SH-SY5Y (cell line): ENCODE results near the gene POU3F1.

Experiments used
- GATA2 ChIP-seq: IDR thresholded peaks from 2 replicates; pipeline ENCODE4 v1.6.1; 2011; ENCODE audit warnings: mild to moderate bottlenecking, low read depth, low read length
- GATA3 ChIP-seq: IDR thresholded peaks from 2 replicates; pipeline ENCODE4 v1.6.1; 2011; ENCODE audit warnings: low read depth, mild to moderate bottlenecking, low read length, moderate library complexity

POU3F1 gene

DNA sequence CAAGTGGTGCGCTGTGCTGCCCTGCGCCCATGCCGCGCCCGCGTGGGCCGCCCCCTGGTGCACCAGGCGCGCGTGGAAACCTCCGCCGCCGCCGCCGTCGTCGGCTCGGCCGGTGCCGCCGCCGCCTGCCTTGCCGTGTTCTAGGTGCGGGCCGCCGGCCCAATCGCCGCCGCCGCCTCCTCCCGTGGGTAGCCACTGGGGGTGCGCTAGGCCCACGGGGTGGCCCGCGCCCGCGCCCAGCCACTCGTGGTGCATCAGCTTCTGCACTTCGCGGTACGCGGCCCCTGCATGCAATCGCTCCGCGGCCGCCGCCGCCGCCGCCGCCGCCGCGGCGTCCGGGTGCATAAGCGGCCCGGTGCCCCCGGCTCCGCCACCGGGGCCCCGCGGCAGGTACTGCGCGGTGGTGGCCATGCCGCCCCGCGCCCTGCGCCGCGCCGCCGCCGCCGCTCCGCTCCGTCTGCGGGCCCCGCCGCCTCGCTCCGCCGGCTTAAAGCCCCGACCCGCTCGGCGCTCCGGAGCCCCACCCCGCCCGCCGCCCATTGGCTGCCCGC is at the start of gene POU3F1:
Gene POU3F1 (minus strand): TSS at position 461 of the 551 bp plus-strand sequence. CDS start 50 bp downstream, at position 411.
- TF ChIP-seq GATA3, result no peak
- no peak for TF ChIP-seq GATA2

DNA sequence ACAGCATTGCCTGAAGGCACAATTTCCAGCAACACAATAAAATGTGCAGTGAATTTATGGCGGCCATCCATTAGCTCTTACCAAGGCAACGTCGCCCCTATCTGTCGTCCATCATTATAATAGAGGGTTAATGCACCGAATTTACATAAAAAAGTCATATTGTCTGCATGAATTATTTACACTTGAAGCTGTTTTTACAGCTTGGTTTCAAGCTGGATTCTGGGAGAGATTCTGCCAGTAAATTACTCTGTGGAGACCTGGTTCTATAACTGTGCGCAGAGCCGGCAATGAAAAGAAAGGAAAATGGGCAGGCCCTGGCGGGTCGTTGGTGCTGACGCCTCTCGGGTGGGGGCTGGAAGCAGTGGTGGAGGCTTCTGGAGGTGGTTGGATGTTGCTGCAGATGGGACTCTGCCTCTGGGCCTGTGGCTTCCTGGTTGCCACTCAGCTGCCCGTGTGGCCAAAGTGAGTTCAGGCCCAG is 48.9 kb upstream of the POU3F1 start:
- TF ChIP-seq GATA2 (no peak), GATA3 (no peak)

DNA sequence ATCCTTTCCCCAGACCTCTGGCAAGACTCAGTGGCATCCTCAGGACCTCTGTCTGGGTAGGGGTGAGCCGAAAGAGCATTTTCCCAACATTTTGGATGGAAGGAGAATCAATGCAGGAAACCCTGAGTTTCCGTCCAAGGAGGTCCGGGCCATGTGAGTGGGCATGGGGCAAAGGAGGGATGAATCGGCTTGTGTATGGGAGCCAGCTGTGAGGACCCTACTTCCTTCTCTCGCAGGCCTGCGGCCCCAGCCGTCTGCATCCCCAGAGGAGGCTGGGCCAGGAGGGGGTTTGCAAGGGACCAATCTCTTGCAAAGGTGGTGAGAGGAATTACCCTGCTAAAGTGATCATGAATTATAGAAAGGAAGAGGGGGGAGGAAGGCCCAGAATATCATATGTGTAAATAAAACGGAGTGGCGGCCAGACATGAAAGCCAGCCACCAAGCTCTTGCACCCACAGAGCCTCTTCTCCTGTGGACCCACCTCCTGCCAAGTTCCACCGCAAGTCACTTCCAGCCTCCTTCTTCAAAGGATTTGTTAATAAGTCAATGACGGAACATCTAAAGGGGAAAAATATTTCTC is 48.2 kb upstream of the POU3F1 start:
- TF ChIP-seq GATA2 (no peak), GATA3 (no peak)

DNA sequence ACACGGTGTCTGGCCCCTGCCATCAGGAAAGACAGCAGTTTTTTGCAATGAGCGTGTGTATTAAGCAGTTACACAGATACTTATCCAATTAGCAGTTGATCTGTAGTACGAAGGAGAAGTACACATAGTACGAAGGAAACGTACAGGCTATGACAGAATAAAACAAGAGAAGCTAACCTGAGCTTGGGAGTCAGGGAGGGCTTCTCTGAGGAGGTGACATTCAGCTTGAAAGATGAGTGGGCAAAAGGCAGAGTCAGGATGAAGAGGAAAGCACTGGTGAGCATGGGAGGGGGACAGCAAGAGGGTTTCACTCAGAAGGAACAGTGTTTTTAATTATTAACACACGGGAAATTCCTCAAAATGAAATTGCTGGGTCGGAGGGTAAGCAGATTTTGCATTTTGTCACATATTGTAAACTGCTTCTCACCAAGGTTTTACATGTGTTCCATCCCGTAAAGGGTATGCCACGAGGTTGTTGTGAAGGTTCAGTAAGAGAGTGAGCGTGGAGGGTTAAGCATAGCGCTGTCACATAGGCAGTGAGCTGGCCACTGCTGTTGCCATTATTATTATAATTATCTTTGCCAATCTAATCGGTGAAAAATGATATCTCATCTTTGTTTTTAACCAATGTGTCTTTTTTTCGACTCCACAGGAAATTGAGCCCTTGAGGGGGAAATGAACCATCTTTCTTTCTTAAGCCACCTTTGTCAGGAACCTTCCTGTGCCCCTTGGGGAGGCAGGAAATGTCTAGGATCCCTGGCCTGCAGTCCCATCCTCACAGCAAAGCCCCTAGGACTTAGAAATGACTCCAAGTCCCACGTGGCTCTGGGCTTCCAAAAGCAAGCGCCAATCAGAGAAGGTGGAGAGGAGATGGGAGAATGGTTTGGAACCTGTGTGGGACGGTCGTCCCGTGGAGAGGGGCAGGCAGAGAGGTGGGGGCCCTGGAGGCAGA is 47.3 kb upstream of the POU3F1 start:
- no peak for TF ChIP-seq GATA3
- TF ChIP-seq GATA2, result no peak

DNA sequence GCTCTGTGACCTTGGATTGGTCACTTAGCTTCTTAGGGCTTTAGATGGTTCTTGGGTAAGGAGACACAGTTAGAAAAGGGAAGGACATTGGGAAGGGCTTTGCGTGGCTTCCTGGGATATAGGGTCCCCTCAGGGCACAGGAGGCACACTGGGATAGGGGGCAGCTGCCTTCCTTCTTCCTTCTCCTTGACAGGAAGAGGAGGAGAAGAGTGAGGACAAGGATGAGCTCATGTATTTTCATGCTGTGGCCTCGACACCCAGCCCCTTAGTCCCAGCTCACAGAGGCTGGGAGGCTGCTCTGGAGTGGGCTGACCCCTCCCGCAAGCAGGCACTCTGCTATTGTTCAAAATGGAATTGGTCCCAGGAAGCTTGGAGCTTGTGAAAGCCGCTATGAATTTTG is 45.7 kb upstream of the POU3F1 start:
- TF ChIP-seq GATA3 (no peak), GATA2 (no peak)

DNA sequence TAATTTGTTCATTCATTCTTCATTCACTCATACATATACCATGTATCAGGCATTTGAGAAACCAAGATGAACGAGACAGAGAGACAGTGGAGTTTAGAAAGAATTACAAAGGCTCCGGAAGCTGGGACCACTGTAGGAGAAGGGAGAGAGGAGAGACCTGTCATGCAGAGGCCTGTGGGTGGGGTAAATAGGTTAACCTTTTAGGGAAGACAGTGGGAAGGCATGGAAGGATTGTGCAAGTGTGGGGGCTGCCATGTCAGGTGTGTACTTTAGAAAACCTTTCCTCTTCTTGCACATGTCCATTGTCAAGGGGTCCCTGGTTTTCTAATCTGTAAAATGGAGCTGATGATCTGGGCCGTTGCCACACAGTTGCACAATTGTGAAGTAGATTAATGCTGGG is 44.2 kb upstream of the POU3F1 start:
- TF ChIP-seq GATA2 (no peak), GATA3 (no peak)

DNA sequence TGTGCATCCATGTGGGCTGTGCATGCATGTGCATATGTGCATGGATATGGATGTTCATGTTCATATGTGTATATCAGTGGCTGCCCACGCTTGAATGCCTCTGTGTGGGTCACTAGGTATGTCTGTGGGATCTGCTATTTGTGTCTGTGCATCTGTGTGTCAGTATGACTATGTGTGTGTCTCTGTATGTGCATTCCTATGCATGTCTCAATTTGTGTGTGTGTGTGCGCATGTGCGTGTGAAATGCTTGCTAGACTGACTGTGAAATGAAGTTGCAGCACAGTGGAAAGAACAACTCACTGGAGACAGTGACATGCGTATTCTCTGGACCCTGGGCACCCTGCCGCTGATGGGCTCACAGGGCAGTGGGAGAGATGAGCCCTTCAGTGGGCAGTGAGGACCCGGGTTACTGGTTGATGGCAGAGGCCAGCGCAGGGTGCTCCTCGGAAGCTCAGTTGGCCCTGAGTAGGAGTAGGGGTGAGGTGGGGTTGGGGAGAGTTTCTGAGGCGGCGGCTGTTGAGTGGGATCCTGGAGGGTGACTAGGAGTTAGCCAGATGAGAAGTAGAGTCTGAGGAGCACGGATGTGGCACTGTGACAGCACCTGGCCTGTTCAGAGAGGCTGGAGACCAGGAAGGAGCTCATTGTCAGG is 43.2 kb upstream of the POU3F1 start:
- no peak for TF ChIP-seq GATA3
- TF ChIP-seq GATA2, result no peak

DNA sequence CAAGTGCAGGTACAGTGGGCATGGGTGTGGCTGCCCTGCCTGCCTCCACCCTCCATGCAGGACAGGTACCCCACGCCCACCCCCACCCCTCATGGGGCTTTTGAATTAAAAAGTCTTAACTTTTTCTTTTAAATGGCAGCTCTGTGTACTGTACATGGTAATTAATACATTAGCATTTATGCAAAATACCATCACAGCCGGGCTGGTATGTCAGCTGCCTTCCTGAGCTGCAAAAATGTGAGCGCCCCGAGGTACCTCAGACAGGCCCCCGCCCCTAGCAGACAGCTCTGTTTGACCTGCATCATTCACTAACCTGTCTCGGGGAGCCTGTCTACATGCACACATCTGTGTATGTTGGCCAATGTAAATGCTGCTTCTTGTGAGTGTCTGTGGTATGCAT is 42.2 kb upstream of the POU3F1 start:
- TF ChIP-seq GATA2 (no peak), GATA3 (no peak)

DNA sequence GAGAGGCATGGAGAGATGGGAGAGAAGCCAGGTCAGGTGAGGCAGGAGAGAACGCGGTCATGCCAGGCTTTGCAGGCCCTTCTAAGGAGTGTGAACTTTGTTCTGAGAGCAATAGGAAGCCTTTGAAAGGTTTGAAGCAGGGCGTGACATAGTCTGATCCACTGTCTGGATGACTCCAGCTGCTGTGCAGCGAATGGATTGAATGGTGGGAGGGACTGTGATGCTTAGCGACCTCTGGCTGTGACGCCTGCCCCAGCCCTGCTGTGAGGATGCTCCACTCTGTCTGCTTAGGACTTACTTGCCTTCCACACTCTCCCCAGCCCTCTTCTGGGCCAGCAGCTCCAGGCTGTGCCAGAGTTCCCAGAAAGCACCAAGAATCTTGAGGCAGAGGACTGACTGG is 41.8 kb upstream of the POU3F1 start:
- TF ChIP-seq GATA2 (no peak), GATA3 (no peak)

DNA sequence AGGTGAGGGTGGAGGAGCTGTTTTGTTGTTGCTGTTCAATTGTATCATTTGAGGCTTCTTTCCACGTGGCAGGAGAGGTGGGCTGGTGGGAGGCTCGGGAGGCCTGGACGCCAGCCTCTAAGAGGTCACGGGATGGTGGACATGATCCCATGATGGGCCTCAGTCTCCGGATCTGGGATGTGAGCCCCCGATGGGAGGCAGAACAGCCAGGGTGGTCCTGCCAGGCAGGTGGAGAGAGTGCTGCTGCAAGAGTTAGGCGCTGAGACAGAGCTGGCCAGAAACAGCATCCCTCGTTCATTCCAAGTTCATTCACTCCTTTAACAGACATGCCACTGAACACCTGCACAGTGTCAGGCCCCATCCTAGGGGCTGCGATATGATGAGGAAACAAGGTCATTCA is 41.1 kb upstream of the POU3F1 start:
- TF ChIP-seq GATA2 (no peak), GATA3 (no peak)

DNA sequence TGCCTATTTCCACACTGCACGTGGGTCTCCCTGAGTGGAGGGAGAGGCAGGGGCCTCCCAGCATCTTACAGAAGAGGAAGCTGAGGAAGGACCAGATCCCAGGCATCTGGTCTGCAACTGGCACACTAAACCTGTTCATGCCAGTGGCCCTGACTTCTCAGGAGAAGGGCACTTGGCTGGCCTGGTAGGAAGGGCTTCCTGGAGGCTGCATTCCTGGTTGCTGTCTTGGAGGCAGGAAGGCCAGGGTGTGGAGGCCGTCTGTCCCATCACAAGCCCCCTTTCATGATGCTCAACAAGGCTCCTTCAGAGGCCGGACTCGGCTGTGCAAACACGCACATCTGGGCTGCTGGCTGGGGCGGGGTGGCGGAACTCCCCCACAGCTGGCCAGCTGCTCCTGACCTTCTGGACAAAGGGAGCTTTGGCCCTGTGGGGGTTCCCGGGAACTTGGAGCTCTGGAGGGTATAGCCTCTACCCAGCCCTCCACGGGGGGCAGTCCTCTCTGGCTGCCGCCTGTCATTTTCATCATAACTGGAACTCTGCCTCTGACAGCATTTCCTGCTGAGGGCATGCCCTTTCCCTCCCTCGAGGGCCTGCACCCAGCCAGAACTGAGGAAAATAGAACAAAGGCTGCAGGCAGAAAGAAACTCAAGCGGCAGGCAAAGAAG is 39.2 kb upstream of the POU3F1 start:
- TF ChIP-seq GATA3 (no peak), GATA2 (no peak)

DNA sequence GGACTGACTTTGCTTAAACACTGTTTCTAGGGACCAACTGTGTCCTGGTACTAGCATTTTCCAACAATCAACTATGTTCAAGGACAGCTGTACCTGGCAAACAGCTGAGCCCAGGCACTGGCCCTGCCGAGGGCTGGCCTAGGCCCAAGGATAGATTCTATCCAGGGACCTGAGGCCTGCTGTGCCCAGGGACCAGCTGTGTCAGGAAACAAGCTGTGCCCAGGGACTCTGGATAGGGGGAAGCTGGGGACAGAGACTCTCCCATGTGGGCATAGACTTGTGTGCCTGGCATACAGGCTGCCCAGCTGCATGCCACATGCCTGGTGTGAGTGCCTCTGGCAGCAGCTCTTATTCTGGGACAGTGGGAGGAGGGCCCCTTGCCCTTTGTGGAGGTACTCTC is 38.1 kb upstream of the POU3F1 start:
- TF ChIP-seq GATA3 (no peak), GATA2 (no peak)

DNA sequence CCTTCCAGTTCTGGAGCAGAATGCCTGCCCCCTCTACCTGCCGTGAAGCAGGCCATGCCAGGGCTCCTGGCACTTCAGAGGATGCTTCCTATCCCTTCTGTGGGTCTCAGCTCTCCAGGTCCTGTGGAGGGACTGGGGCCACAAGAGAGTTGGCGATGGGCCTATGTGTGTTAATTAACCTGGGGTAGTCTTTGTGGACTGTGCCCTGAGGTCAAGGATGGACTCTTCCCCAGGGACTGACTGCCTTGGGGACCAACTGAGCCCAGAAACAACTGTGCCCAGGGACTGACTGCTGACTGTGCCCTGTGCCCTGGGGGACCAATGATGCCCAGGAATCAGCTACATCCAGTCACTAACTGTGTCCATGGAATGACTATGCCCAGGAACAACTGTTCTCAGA is 37.5 kb upstream of the POU3F1 start:
- TF ChIP-seq GATA3, result no peak
- no peak for TF ChIP-seq GATA2

DNA sequence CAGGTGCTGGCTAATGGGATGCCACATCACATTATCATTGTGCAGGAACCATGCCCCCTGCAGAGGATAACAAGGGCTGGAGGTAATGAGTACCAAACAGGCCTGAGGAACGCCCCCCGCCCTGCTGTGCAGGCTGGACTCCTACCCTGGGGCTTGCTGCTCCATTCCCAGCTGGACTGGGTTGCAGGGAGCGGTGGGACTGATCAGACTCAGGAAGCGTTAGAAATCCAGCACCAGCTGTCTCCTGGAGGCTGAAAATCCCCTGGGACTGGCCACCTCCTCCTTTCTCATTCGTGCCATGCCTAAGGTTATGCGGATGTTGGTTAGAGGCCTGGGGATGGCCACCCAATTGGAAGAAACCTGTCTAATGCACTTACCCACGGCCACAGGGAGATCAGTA is 36.9 kb upstream of the POU3F1 start:
- TF ChIP-seq GATA3 (no peak), GATA2 (no peak)
